Hepatocyte (in vitro differentiated cells): ENCODE results near the gene KIF22.

Source experiments
- EZH2 ChIP-seq: fragments of 200-600 bp; sonication (generic); IDR thresholded peaks from 2 replicates; pipeline ENCODE4 v1.6.1; 2016; ENCODE audit warnings: antibody characterized with exemption, mild to moderate bottlenecking, borderline replicate concordance
- EZH2phosphoT487 ChIP-seq: fragments of 200-600 bp; sonication (generic); IDR thresholded peaks from one replicate; pipeline ENCODE4 v1.6.1; 2018; ENCODE audit warnings: antibody characterized with exemption, mild to moderate bottlenecking, low read depth, moderate library complexity; ENCODE audit not compliant: unreplicated experiment, severe bottlenecking
- TF ChIP-seq, protein P1 (sequence below): fragments of 200-600 bp; sonication (generic); IDR thresholded peaks from 2 replicates; pipeline ENCODE4 v1.5.1; 2016; ENCODE audit warnings: antibody characterized with exemption, mild to moderate bottlenecking; ENCODE audit not compliant: poor library complexity

- TF ChIP-seq, protein P1, sequence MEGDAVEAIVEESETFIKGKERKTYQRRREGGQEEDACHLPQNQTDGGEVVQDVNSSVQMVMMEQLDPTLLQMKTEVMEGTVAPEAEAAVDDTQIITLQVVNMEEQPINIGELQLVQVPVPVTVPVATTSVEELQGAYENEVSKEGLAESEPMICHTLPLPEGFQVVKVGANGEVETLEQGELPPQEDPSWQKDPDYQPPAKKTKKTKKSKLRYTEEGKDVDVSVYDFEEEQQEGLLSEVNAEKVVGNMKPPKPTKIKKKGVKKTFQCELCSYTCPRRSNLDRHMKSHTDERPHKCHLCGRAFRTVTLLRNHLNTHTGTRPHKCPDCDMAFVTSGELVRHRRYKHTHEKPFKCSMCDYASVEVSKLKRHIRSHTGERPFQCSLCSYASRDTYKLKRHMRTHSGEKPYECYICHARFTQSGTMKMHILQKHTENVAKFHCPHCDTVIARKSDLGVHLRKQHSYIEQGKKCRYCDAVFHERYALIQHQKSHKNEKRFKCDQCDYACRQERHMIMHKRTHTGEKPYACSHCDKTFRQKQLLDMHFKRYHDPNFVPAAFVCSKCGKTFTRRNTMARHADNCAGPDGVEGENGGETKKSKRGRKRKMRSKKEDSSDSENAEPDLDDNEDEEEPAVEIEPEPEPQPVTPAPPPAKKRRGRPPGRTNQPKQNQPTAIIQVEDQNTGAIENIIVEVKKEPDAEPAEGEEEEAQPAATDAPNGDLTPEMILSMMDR = no peak
- TF ChIP-seq EZH2phosphoT487 (no peak), EZH2 (no peak)
These were observed 54.2 kb downstream of the KIF22 start for GRCh38 chr16:29844575-29845331.
